Esophagus muscularis mucosa (tissue), 3 donors: ENCODE results near the gene GNA12.

Experiments used
- POLR2A ChIP-seq: fragments of 450-650 bp; IDR thresholded peaks from one replicate; pipeline ENCODE4 v1.6.1; 2017; ENCODE audit warnings: antibody characterized with exemption, moderate library complexity, mild to moderate bottlenecking, low read depth
- TF ChIP-seq, protein P1 (sequence below), 3 experiments: fragments of 200-600 bp in 2 of 3; fragments of 450-650 bp in 1 of 3; sonication (generic) in 2 of 3; IDR thresholded peaks; one replicate each; pipeline ENCODE4 v1.5.1; 2017 to 2019; ENCODE audit warnings: antibody characterized with exemption in 3 of 3, mild to moderate bottlenecking in 2 of 3, moderate library complexity in 1 of 3

DNA sequence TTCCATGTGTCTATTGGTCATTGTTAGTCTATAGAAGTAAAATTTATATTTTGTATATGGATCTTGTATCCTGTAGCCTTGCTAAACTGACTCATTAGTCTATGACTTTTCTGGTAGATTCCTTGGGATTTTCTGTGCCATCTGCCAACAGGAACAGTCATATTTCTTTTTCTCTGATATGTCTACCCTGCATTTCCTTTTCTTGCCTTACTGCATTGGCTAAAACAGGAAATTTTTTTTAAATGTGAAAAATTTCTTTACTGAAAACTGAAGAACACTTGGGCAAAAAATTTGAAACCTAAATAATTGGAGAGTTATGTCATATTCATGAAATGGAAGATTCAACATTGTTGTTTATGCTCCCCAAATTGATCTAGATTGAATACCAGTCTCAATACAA lies 88.6 kb downstream of the GNA12 start:
- TF ChIP-seq POLR2A, result no peak
- TF ChIP-seq, protein P1, sequence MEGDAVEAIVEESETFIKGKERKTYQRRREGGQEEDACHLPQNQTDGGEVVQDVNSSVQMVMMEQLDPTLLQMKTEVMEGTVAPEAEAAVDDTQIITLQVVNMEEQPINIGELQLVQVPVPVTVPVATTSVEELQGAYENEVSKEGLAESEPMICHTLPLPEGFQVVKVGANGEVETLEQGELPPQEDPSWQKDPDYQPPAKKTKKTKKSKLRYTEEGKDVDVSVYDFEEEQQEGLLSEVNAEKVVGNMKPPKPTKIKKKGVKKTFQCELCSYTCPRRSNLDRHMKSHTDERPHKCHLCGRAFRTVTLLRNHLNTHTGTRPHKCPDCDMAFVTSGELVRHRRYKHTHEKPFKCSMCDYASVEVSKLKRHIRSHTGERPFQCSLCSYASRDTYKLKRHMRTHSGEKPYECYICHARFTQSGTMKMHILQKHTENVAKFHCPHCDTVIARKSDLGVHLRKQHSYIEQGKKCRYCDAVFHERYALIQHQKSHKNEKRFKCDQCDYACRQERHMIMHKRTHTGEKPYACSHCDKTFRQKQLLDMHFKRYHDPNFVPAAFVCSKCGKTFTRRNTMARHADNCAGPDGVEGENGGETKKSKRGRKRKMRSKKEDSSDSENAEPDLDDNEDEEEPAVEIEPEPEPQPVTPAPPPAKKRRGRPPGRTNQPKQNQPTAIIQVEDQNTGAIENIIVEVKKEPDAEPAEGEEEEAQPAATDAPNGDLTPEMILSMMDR (IDR thresholded peaks at IDR 0.05), result no peak
